ENCODE measurements around the gene FPGS.

The FPGS gene

GRCh38 chr9:127854184-127854806 lies 51.6 kb downstream of the FPGS start, which contains the start of gene ENG:
TSS of gene ENG (minus strand) at chr9:127854658. CDS start at chr9:127854355, 303 bp downstream.
- H3K27me3 ChIP-seq (ENCODE audit: insufficient read depth, low read depth, severe bottlenecking): no peaks in the 10 kb centered on the region
- 0 out of 2 replicates have a peak, but pooled peaks have one; percentile 4 for TF ChIP-seq CTCF (IDR thresholded peaks at IDR 0.05; ENCODE audit: low read depth, low read length)
- H3K9me3 ChIP-seq (ENCODE audit: severe bottlenecking): peaks cover 14% of the 10 kb centered on the region
- H3K27ac ChIP-seq: peak within 1 kb of the TSS; percentile 40
- no peak for DNase-seq
- no peak within 1 kb of the TSS for H3K4me3 ChIP-seq (ENCODE audit: low read depth, low read length)
- H3K36me3 ChIP-seq: peaks cover 2% of the 10 kb centered on the region; the same call in 1 of the 2 replicates

- Histone ChIP-seq H3K4me3 (ENCODE audit: low read depth, low read length) (no peak overlapping the region), H3K27me3 (ENCODE audit: insufficient read depth, low read depth, severe bottlenecking) (no peaks in the 10 kb centered on the region), H3K27ac (peak overlapping the region; percentile 40), H3K9me3 (ENCODE audit: severe bottlenecking) (peaks cover 8% of the 10 kb centered on the region), H3K36me3 (no peaks in the 10 kb centered on the region)
- no peak for TF ChIP-seq CTCF (IDR thresholded peaks at IDR 0.05; ENCODE audit: low read depth, low read length)
- DNase-seq: no peak
Measured at GRCh38 chr9:127854960-127855359, 52.3 kb downstream of the FPGS start.

GRCh38 chr9:127855522-127855921 lies 52.8 kb downstream of the FPGS start:
- Histone ChIP-seq H3K4me3 (ENCODE audit: low read depth, low read length) (no peak overlapping the region), H3K27ac (peak overlapping the region; percentile 81), H3K9me3 (ENCODE audit: severe bottlenecking) (peaks cover 2% of the 10 kb centered on the region), H3K36me3 (no peaks in the 10 kb centered on the region), H3K27me3 (ENCODE audit: insufficient read depth, low read depth, severe bottlenecking) (no peaks in the 10 kb centered on the region)
- no peak for TF ChIP-seq CTCF (IDR thresholded peaks at IDR 0.05; ENCODE audit: low read depth, low read length)
- no peak for DNase-seq

GRCh38 chr9:127856094-127856728 lies 53.5 kb downstream of the FPGS start:
- peak; percentile 68 for DNase-seq
- no peaks in the 10 kb centered on the region for H3K9me3 ChIP-seq (ENCODE audit: severe bottlenecking)
- no peaks in the 10 kb centered on the region for H3K36me3 ChIP-seq
- no peaks in the 10 kb centered on the region for H3K27me3 ChIP-seq (ENCODE audit: insufficient read depth, low read depth, severe bottlenecking)
- no peak overlapping the region for H3K4me3 ChIP-seq (ENCODE audit: low read depth, low read length)
- no peak for TF ChIP-seq CTCF (IDR thresholded peaks at IDR 0.05; ENCODE audit: low read depth, low read length)
- peak overlapping the region; percentile 81 for H3K27ac ChIP-seq

- H3K9me3 ChIP-seq (ENCODE audit: severe bottlenecking): no peaks in the 10 kb centered on the region
- peak; percentile 35 for DNase-seq
- TF ChIP-seq CTCF (IDR thresholded peaks at IDR 0.05; ENCODE audit: low read depth, low read length): no peak
- peak overlapping the region; percentile 81 for H3K27ac ChIP-seq
- no peak overlapping the region for H3K4me3 ChIP-seq (ENCODE audit: low read depth, low read length)
- no peaks in the 10 kb centered on the region for H3K27me3 ChIP-seq (ENCODE audit: insufficient read depth, low read depth, severe bottlenecking)
- no peaks in the 10 kb centered on the region for H3K36me3 ChIP-seq
Measured at GRCh38 chr9:127856729-127857116, 54.0 kb downstream of the FPGS start.

Data from WERI-Rb-1 (cell line).